Upper lobe of left lung (tissue), 4 donors: Measurements from ENCODE around the gene BTBD10.

Source experiments
- POLR2A ChIP-seq, 4 donors: fragments of 450-650 bp; IDR thresholded peaks; one replicate each; pipeline ENCODE4 v1.5.1; 2016 to 2017; ENCODE audit warnings: antibody characterized with exemption in 4 of 4, mild to moderate bottlenecking in 2 of 4
- TF ChIP-seq, protein P1 (sequence below), 6 experiments: fragments of 450-650 bp in 4 of 6; fragments of 200-600 bp in 2 of 6; sonication (generic) in 2 of 6; IDR thresholded peaks; one replicate each; pipeline ENCODE4 v1.5.1; 2016 to 2019; ENCODE audit warnings: antibody characterized with exemption in 6 of 6

DNA sequence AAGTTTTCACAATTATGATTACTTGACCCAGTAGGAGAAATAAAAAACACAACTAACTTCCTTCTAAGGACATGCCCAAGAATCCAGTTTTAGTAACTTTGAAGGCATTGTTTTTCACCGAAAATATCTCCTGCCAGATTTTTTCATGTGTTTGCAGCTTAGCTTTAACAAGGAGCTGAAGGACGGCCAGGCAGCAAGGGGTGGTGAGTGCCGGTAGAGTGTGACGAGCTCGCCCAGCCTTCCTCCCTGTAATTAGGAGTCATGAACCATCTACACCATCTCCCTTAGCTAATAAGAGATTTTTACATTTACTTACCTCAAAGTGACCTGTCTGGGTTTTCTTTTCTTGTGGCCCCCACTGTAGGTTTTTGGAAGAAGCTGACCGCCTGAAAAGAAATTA lies 113.4 kb downstream of the BTBD10 start:
- TF ChIP-seq, protein P1, sequence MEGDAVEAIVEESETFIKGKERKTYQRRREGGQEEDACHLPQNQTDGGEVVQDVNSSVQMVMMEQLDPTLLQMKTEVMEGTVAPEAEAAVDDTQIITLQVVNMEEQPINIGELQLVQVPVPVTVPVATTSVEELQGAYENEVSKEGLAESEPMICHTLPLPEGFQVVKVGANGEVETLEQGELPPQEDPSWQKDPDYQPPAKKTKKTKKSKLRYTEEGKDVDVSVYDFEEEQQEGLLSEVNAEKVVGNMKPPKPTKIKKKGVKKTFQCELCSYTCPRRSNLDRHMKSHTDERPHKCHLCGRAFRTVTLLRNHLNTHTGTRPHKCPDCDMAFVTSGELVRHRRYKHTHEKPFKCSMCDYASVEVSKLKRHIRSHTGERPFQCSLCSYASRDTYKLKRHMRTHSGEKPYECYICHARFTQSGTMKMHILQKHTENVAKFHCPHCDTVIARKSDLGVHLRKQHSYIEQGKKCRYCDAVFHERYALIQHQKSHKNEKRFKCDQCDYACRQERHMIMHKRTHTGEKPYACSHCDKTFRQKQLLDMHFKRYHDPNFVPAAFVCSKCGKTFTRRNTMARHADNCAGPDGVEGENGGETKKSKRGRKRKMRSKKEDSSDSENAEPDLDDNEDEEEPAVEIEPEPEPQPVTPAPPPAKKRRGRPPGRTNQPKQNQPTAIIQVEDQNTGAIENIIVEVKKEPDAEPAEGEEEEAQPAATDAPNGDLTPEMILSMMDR (IDR thresholded peaks at IDR 0.05): no peak
- TF ChIP-seq POLR2A (IDR thresholded peaks at IDR 0.05): no peak
